OCI-LY1 (cell line): Measurements from ENCODE around the gene USH2A.

Experiments used
- H2AFZ ChIP-seq: fragments of 200-600 bp; sonication (generic), shearing (Covaris generic); 2 replicates; pipeline ENCODE4 v1.6.0; 2014; ENCODE audit warnings: antibody characterized with exemption, mild to moderate bottlenecking, low read length
- H3F3A ChIP-seq: fragments of 200-600 bp; sonication (generic), shearing (Covaris generic); 2 replicates; pipeline ENCODE4 v1.6.0; 2014; ENCODE audit warnings: mild to moderate bottlenecking, antibody characterized with exemption, low read length, moderate library complexity; ENCODE audit not compliant: insufficient read depth
- H3K27ac ChIP-seq: fragments of 200-600 bp; sonication (generic); 2 replicates; pipeline ENCODE4 v1.5.1; 2014; ENCODE audit warnings: low read length, mixed run types, mild to moderate bottlenecking, low read depth; ENCODE audit not compliant: poor library complexity, severe bottlenecking
- H3K27me3 ChIP-seq: fragments of 200-600 bp; sonication (generic); 2 replicates; pipeline ENCODE4 v1.6.0; 2014; ENCODE audit warnings: antibody characterized with exemption, mild to moderate bottlenecking, low read length, moderate library complexity; ENCODE audit not compliant: insufficient read depth
- H3K36me3 ChIP-seq: fragments of 200-600 bp; sonication (generic); 2 replicates; pipeline ENCODE4 v1.6.1; 2014; ENCODE audit warnings: mild to moderate bottlenecking, antibody characterized with exemption, low read length, moderate library complexity, mixed read lengths; ENCODE audit not compliant: insufficient read depth
- H3K4me1 ChIP-seq: fragments of 200-600 bp; sonication (generic); 2 replicates; pipeline ENCODE4 v1.5.1; 2014; ENCODE audit warnings: mild to moderate bottlenecking, low read length, moderate library complexity; ENCODE audit not compliant: insufficient read depth, severe bottlenecking
- H3K4me2 ChIP-seq: fragments of 200-600 bp; sonication (generic), shearing (Covaris generic); 2 replicates; pipeline ENCODE4 v1.6.1; 2014; ENCODE audit warnings: low read length
- H3K4me3 ChIP-seq: fragments of 200-600 bp; sonication (generic); 2 replicates; pipeline ENCODE4 v1.5.1; 2014; ENCODE audit warnings: low read length, low read depth, mild to moderate bottlenecking, mixed read lengths; ENCODE audit not compliant: poor library complexity, severe bottlenecking
- H3K79me2 ChIP-seq: fragments of 200-600 bp; shearing (Covaris generic); 2 replicates; pipeline ENCODE4 v1.6.1; 2016; ENCODE audit warnings: mixed run types, low read length, mixed read lengths; ENCODE audit not compliant: insufficient read depth
- H3K9ac ChIP-seq: fragments of 200-600 bp; sonication (generic), shearing (Covaris generic); 2 replicates; pipeline ENCODE4 v1.6.1; 2014; ENCODE audit warnings: mild to moderate bottlenecking, low read length, mixed read lengths
- H3K9me2 ChIP-seq: fragments of 200-600 bp; sonication (generic), shearing (Covaris generic); 2 replicates; pipeline ENCODE4 v1.6.1; 2014; ENCODE audit warnings: low read depth, mild to moderate bottlenecking, low read length, mixed read lengths
- H3K9me3 ChIP-seq: fragments of 200-600 bp; shearing (Covaris generic); 2 replicates; pipeline ENCODE4 v1.6.1; 2014; ENCODE audit warnings: low read length, mixed read lengths
- H4K20me1 ChIP-seq: fragments of 200-600 bp; sonication (generic), shearing (Covaris generic); 2 replicates; pipeline ENCODE4 v1.6.0; 2016; ENCODE audit warnings: mild to moderate bottlenecking, low read length; ENCODE audit not compliant: insufficient read depth
- CTCF ChIP-seq: fragments of 200-600 bp; sonication (generic), shearing (Covaris generic); IDR thresholded peaks from 2 replicates; pipeline ENCODE4 v1.5.1; 2017; ENCODE audit warnings: mild to moderate bottlenecking, antibody characterized with exemption, low read length, moderate library complexity, mixed read lengths
- EZH2 ChIP-seq: fragments of 200-600 bp; sonication (generic), shearing (Covaris generic); IDR thresholded peaks from 2 replicates; pipeline ENCODE4 v1.8.0; 2017; ENCODE audit warnings: borderline replicate concordance, mixed run types, mild to moderate bottlenecking, antibody characterized with exemption, low read length, moderate library complexity, mixed read lengths

The USH2A gene

DNA sequence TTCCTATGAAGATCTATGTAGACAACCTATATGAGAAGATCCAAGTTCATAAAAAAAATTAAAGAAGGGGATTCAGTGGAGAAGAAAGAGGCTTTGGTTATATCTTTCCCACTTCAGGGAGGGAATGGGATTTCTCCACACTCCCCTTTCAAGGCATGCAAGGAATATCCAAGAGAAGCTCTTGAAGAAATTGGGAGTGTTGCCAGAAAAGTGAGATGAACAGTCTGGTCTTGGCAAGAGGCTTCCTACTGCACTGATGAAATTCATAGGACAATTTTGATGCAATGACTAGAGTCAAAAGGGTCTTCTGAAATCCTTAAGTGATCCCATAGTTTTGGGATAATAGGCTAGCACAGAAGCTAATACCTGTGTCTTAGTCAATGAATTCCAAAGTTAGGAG lies 703.1 kb downstream of the USH2A start:
- no peaks in the 10 kb centered on the region for H3K36me3 ChIP-seq
- H3K27me3 ChIP-seq = no peaks in the 10 kb centered on the region
- H3K79me2 ChIP-seq = no peaks in the 10 kb centered on the region
- H3F3A ChIP-seq = no peaks in the 10 kb centered on the region
- no peak overlapping the region for H2AFZ ChIP-seq
- no peak overlapping the region for H3K4me2 ChIP-seq
- no peaks in the 10 kb centered on the region for H3K9me3 ChIP-seq
- no peak overlapping the region for H3K27ac ChIP-seq
- H3K9ac ChIP-seq = no peak overlapping the region
- TF ChIP-seq CTCF = no peak
- no peak for TF ChIP-seq EZH2
- H3K9me2 ChIP-seq = no peaks in the 10 kb centered on the region
- no peaks in the 10 kb centered on the region for H3K4me1 ChIP-seq
- H4K20me1 ChIP-seq = no peaks in the 10 kb centered on the region
- no peak overlapping the region for H3K4me3 ChIP-seq

GRCh38 chr1:215719552-215719951 lies 703.7 kb downstream of the USH2A start:
- Histone ChIP-seq H3K4me1 (no peaks in the 10 kb centered on the region), H3K36me3 (no peaks in the 10 kb centered on the region), H3K9me3 (no peaks in the 10 kb centered on the region), H3K9ac (no peak overlapping the region), H2AFZ (no peak overlapping the region), H4K20me1 (no peaks in the 10 kb centered on the region), H3F3A (no peaks in the 10 kb centered on the region), H3K9me2 (no peaks in the 10 kb centered on the region), H3K4me2 (no peak overlapping the region), H3K27me3 (no peaks in the 10 kb centered on the region), H3K4me3 (no peak overlapping the region), H3K27ac (no peak overlapping the region), H3K79me2 (no peaks in the 10 kb centered on the region)
- TF ChIP-seq CTCF (no peak), EZH2 (no peak)

DNA sequence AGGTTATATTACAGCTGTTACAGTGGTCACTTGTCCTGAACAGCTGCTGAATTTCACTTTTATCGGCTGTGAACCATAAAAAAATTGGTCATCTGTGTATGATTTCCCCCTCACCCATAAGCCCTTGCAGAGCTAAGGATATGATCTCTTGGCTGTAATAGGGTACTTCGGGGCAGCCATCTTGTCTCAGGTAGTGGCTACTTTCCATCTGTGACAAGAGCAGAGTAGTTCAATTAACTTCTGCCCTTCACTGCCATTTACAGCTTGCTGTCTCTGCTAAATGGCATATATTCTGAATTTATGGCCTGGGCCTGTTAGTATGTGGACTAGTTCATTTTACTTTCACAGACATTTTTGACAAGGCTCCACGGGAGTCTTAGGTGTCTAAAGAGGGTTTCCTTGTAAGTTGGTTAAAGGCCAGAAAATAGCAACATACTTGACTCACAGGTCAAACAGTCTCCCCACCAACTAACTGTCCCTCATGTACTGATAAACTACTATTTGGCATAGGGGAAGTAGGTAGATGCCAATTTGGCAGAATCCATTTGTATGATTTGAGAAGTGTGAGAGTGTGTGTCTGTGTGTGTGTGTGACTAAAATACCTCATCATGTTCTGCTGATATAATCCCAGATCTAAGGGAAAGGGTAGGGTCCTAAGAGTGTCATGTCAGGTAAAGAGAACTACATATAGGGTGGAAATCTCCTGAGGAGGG lies 704.5 kb downstream of the USH2A start:
- no peak overlapping the region for H3K27ac ChIP-seq
- H3K9me2 ChIP-seq = no peaks in the 10 kb centered on the region
- H2AFZ ChIP-seq = no peak overlapping the region
- no peaks in the 10 kb centered on the region for H3K4me1 ChIP-seq
- no peaks in the 10 kb centered on the region for H3K27me3 ChIP-seq
- no peak overlapping the region for H3K4me2 ChIP-seq
- H3K36me3 ChIP-seq = no peaks in the 10 kb centered on the region
- H3F3A ChIP-seq = no peaks in the 10 kb centered on the region
- no peak overlapping the region for H3K9ac ChIP-seq
- H3K9me3 ChIP-seq = no peaks in the 10 kb centered on the region
- H3K4me3 ChIP-seq = no peak overlapping the region
- no peaks in the 10 kb centered on the region for H3K79me2 ChIP-seq
- TF ChIP-seq CTCF = no peak
- TF ChIP-seq EZH2 = no peak
- no peaks in the 10 kb centered on the region for H4K20me1 ChIP-seq
